GM19328 (cell line): ENCODE data around the gene PCP4.
"Not testable (repeated sequence)": the region's sequence is repeated elsewhere in the genome, so short reads cannot be mapped to it uniquely, and the experiment has no call there.

Source experiments
- ATAC-seq: cut with Tn5 transposase; IDR thresholded peaks from one replicate; pipeline ENCODE4 v1.9.1; 2021; ENCODE audit warnings: mild to moderate bottlenecking, moderate library complexity; ENCODE audit not compliant: unreplicated experiment

PCP4 gene

DNA sequence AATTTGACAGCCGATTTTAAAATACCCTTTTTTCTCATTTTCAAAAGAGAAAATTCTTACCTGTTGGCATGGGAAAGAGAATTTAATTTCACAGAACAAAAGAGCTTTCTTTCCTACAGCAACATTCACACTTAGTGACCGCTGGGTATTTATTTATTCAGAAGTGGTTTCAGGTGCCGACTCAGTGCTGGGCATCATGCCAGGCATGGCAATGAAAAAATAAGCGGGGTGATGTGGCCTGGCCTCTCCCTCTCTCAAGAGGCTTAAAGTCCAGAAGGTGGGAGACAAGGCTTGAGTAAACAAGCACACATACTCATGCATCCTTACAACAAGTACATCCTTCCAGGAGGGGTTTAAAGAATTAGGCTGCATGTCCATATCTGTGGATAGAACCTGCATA lies 4.1 kb upstream of the PCP4 start:
- no peak for ATAC-seq

DNA sequence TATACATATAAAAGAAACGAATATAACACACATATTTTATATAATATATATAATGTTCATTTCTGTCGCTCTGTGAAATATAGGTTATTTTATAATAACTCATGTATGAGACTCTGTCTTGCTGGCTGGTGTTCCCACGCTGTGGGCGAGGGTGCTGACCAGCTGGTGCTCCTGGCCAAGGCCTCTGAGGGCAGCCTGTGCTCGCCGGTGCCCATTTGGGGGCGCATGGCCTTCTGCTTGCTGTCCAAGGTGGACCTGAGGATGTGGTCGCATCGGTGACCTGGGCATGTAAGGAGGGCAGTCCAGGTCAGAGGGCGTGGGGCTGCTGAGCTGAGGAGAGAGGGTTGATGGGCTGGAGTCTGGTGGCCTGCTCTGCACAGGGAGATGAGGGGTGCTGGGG lies 1.1 kb upstream of the PCP4 start:
- no peak for ATAC-seq

DNA sequence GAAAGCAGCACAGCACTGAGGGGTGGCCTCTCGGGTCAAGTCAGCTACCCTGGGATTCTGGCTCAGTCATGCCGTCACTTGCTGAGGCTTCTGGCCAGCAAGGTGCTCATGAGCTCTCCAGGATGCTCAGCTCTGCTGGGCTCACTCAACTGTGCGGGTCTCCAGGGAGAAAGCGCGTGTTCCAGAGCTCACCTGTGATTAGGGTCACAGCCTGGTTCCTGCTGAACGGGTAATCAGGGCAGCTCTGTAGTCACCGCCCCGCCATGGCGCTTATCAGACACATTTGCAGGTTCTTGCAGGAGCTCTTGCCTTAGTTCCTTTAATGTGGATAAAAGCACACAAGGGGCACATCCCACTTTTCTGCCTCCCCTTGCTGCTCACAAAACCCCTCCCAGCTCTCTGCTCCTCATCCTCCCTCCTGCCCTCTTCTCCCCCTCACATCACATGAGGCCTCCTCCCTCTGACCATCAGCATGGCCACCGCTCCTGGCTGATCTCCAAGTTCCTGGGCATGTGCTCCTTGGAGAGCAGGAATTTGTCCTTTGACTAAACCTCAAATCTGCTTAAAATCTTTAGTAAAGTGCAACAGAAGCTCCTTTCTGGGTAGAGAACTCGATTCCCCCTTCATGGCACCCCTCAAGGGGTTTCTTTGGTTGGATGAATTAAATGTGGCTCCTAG lies 2.0 kb downstream of the PCP4 start:
- ATAC-seq = no peak

DNA sequence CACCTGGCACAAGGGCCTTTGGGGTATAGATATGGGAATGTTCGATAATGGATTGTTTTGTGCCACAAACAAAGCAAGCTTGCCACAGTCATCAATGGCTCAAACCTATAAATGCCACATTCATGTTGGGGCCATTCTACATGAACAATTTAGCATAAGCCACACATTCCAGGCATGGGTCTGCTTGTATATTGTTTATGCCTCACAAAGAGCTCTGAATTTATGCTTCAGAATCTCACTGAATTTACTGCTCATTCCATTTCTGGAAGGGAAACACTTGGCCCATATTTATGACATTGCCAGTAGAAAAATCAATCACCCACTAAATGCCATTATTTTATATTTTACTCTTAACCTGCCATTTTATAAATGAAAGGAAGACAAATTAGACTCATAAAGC lies 6.4 kb downstream of the PCP4 start:
- no peak for ATAC-seq

DNA sequence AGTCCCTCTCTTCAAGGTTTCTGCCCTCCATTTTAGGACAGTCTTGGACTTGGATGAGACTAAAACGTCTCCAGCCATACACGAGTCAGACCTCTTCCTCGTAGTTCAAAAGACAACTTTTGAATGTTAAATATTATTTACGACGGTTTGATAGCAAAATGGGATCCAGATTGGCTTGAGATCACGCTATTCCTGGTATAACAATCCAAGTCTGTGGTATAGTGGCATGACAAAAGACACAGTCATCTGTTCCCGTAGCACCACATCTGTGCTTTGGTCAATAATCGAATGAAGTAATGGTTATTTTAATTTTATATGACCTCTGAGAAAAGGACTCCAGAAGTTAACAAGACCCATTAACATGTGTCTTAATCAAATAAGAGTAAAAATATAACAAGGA lies 7.0 kb downstream of the PCP4 start:
- ATAC-seq = no peak

DNA sequence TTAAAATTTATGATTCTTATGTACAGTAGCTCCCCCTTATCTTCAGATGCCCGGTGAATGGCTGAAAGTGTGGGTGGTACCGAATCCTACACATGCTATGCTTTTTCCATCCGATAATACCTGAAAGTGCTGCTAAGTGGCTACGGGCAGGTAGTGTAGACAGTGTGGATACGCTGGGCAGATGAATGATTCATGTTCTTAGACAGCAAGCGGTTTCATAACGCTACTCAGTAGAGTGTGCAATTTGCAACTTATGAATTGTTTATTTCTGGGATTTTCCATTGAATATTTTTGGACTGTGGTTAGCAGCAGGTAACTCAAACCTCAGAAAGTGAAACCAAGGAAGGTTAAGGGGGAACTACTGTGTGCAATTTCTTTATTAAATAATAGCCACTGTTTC lies 7.5 kb downstream of the PCP4 start:
- ATAC-seq = no peak

DNA sequence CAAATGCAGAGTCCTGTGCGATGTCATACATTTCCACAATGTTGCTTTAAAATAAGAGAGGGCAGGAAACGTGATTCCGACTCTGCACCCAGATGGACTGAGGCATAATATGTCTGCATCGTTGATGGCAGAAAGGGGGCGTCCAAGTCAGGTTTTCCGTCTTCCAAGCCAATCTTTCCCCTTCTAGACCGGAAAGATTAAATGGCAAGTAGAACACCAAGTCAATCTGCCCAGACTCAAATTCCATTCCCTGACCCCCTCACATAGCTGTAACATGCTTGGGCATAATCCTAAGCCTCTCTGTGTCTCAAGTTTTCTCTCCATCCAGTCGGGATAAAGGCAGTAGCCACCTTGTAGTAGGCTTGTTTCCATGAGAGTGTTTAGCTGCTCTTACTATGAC lies 14.4 kb downstream of the PCP4 start:
- no peak for ATAC-seq

DNA sequence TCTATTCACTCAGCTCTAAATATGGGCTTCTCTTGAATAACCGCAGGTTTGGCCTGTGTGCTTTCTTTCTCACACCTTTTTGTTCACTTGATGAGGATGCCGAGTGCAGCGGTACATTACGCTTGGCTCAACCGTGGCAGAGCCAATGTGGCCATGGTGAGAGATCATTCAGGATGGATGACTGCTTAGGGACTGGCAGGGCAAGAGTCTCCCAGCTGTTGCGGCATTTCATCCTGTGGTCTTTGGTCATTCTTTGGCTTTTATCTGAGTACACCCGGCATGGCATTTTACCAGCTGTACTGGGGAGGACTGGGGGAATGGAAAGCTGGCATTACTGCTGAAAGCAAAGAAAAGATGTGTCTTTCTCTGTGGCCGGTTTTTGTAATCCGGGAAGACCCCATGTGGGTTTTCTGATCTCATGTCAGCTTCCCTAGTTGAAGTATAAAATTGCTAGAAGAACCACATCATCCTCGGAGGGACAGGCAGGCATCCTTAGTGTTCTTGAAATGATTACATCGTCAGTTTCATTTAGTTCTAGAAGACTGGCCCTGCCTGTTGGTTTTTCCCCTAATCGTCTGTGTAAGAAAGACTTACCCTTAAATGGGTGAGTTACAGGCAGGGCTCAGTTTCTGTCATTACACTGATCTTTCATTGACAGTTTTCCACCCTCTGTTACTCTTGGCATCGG lies 15.1 kb downstream of the PCP4 start:
- ATAC-seq = no peak

DNA sequence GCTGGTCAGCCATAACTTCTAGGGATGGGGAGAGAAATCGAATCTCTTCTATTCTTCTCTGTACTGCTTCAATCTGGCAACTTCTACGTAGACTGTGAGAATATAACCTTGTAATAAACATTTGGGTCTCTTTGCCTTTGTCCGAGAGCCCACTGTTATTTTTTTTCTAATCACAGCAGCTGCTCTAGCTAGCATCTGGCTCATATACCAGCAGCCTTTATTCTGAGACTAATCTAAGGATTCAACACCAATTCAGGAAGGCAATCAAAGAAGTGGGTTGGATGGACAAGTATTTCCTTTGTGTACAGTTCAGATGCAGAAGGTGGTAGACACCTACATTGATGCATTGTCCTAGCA lies 15.6 kb downstream of the PCP4 start:
- no peak for ATAC-seq

DNA sequence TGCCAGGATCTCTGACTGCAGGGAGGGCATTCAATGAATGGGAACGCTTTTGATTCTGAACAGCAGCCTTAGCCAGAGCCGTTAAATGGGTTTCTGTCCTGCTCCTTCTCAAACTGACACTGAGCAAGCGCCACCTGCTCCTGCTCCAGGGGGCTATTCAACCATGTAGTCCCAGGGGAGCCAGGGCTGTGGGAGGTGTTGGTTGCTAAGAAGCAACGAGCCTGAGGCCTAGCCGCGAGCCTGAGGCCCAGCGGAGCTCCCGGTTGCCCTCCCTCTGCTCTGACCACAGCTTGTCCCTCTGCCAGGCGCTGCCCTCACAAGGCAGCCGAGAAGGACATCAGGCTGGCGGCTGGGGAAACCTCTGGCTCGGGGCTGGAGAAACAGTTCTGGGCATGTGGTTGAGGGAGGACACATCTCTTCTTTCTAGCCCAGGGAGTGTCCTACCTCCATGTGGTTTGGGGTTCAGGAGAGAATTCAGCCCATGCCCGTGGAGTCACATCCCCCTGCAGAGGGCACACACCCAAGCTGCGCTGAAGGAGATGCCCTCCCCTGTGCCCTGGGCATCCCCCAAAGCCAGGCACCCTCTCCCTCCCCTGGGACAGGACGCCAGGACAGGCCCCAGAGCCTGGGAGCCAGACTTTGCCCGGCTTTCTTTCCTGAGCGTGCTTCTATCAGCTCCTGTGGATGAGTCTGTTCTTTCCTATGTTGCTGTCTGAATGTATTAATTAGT lies 18.0 kb downstream of the PCP4 start:
- no peak for ATAC-seq

DNA sequence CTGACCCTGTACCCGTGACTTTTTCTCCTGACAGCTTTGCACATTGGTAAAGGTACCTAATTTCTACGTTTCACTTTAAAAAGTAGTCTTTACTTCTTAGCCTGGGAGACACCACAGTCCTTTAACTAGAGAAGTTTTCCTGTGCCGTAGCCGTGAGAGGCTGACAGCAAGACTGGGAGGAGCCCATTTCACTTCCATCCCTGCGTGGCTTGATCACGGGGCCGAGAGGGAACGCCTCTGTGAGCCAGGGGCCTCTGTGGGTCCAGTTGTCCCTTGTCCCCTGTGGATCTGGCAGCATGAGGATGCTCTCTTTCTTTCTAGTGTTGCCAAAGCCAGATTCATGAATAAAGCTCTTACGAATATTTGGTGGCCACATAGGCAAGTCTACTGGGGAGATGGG lies 21.6 kb downstream of the PCP4 start:
- no peak for ATAC-seq

DNA sequence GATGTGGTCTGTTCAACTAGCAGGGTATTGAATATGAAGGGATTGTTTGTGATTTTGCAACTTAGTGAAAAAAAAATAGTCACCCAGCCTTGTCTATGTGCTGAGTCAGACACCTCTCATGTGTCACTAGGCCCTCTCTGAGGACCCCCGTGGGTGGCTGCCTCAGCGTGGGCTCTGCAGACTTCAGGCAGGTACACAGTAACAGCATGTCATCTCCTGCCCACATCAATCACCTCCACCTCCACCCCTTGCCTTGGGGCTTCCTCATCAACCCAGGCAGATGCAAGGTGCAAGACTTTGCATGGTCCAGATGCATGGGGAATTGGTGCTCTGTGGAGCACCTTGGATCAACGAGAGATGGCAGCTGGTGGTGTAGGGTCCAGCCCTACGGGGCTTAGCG lies 23.9 kb downstream of the PCP4 start:
- ATAC-seq = no peak

DNA sequence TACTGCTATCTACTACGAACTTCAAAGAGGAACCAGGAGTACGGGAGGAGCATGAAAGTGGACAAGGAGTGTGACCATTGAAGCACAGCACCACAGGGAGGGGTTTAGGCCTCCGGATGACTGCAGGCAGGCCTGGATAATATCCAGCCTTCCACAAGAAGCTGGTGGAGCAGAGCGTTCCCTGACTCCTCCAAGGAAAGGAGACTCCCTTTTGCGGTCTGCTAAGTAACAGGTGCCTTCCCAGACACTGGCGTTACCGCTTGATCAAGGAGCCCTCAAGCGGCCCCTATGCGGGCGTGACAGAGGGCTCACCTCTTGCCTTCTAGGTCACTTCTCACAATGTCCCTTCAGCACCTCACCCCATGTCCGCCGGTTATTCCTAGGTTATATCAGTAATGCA lies 24.6 kb downstream of the PCP4 start:
- not testable (repeated sequence) for ATAC-seq

DNA sequence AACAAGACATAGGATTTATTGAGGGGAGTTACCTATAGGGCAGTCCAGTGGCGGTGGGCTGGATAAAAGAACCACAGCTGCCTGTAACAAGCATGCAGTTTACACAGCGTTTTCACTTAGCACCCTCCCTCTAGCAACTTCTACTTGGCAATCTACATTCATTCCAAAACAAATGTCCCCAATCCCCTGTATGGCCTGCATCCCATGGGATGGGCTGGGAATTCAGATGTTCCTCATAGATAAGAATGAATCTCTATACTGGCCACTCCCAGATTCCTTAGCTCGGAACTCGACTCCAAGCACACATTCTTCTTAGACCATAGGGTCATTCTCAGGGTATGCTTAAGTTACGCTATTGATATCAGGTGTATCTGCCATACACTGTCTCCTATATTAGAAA lies 33.3 kb downstream of the PCP4 start:
- no peak for ATAC-seq

DNA sequence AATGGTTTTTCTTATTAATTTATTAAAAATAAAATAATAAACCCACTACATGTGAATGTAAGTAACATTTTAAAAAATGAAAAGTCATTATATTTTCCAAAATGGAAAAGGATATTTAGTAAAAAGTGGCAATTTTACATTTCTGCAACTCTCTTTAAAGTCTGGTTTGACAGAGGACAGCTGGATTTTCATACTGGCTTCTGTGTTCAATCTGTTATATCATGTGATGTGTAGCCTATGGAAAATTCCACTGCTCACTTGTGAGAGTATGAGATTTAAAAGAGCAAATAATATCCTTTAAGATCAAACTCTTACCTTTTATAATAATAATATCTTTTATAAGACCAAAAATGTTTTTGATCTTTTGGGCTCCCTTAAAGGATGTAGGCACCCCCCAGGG lies 33.7 kb downstream of the PCP4 start:
- no peak for ATAC-seq

DNA sequence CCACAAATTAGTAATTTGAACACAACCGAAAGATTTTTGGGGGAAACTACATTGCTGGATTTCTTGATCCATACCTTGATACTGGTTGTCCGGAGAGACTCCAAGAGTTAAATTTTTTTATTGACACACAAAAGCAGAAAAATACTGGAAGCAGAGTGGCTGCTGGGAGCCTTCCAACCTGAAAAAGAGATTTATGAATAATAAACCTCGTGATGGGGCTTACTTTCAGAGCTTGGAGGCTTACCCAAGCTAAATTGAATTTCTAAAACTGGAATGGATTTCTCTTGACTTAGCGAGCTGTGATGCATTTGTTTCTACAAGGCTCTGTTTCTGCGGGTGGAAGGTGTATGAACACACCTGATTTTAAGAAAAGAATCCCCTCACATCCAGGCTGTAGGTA lies 35.7 kb downstream of the PCP4 start:
- ATAC-seq = no peak

DNA sequence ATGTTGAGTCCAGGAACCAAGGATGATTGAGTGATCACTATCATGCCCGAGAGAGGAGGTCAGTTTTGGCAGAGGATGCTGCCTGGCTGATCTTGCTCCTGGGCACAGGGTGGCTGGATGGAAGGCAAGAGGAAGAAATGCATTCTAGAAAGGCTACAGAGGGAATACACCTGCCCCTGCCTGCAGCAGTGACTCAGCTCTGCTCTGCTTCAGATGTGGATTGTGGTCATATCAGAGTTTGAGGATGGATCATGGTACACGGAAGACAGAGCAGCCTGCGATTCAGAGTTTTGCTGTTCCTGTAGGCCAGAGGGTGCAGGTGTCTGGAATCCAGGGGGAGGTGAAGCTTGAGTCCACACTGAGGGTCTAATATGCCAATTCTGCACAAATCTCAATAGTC lies 37.2 kb downstream of the PCP4 start:
- no peak for ATAC-seq

DNA sequence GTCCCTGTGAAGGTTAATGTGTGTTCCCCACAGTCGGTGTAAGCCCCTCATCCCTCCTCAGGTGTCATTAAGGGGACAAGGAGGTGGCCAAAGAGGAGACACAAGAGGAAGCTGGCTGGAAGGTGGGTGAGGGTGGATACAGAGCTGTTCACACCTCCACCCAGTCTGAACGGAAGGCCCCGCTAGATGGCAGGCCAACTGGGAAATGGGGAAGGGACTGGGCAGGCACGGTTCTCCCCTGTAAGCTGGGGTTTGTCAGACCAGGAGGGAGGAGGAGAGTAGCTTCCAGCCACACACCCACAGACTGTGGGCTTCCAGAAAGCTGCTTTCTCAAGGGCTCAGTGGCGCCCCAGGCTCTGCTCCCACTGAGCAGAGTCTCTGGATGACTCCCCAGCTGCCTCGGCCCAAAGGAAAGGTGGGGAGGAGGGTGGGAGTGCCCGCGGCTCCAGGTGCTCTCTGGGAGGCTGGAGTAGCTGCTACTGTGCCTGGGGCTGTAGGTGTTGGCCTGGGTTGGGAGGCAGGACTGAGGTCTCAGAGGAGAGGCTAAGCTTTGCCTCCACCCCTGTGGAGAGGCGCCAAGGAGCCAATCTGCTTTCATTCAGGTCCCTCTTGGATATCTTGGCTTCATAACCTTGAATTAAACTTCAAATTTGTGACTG lies 41.2 kb downstream of the PCP4 start:
- ATAC-seq = no peak

DNA sequence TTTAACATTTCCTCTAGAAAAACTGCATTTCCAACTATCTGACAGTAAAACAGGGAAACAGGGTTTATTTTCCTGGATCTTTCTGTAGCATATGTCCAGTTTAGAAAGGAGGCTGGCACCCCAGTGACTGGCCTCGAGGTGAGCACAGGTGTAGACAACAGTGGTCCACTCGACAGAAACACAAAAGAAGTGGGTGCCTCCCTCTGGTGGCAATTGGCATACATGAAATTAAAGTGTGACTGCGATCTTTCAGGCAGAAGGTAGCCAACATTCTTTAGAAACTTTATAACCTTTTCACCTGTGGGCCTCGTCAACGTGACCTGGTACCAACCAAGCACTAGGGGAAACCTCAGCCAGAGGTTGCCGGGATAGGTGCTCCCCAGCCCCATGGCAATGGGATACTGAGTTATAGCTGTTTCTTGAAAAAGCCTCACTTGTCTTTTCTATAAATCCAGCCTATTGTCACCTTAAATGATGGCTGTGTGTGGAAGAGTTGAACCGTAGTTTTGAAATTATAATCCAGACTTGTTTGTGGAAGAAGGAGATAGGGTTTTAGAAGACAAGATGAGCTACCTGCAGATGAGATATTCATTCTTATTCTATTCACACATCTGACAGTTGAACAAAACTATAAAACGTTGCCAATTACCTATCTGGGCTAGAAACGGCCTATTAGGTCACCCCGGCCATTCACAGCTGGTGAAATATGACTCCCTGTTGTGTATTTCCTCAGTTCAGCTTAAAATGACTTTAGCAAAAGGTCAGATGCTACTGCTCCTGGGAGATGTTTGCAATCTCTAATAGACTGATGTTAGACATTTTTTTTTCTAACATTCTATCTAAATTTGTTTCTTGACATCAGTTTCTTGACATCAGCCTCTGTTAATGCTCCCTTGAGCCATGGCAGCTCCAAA lies 44.3 kb downstream of the PCP4 start:
- no peak for ATAC-seq

DNA sequence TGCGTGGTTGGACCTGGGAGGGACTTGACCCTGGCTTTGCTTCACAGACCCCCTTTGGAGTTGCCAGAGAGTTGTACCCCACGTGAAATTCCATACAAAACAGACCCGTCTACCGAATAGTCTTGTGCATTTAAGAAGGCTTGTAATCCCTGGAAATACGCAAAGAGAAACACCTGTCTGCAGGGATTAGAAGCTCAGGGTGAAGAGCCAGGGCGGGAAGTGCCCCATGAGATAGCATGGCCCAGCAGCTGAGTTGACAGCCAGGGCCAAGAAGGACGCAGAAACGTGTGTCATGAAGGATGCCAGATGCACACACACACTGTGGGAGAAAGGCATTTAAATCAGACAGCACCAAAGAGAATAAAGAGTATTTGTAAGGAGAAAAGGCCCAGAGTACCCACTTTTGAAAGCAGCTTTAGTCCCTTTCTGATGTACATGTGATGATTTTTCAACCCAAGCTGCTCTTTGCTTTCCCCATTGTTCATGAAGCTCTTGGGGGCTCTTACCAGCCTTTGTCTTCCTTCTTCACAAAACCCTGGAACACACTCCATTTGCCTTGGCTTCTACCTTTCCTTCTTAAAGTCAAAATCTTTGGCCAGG lies 46.6 kb downstream of the PCP4 start:
- no peak for ATAC-seq
